Ovary (tissue), 3 donors: Measurements from ENCODE around the gene CACNA2D3.

Experiments
- EP300 ChIP-seq: sonication (generic); formaldehyde crosslinking; IDR thresholded peaks from one replicate; pipeline ENCODE4 v1.6.1; 2017; ENCODE audit warnings: antibody characterized with exemption
- POLR2A ChIP-seq: fragments of 450-650 bp; IDR thresholded peaks from one replicate; pipeline ENCODE4 v1.6.1; 2017; ENCODE audit warnings: antibody characterized with exemption, mild to moderate bottlenecking, moderate library complexity
- TF ChIP-seq, protein P1 (sequence below), 3 donors: fragments of 450-650 bp in 2 of 3; fragments of 200-600 bp in 1 of 3; IDR thresholded peaks; one replicate each; pipeline versions ENCODE4 v1.5.1 to v1.8.0; 2016 to 2022; ENCODE audit warnings: antibody characterized with exemption in 3 of 3, mild to moderate bottlenecking in 1 of 3
- donor health status: DM: no; HTN: no; CAD: no.

DNA sequence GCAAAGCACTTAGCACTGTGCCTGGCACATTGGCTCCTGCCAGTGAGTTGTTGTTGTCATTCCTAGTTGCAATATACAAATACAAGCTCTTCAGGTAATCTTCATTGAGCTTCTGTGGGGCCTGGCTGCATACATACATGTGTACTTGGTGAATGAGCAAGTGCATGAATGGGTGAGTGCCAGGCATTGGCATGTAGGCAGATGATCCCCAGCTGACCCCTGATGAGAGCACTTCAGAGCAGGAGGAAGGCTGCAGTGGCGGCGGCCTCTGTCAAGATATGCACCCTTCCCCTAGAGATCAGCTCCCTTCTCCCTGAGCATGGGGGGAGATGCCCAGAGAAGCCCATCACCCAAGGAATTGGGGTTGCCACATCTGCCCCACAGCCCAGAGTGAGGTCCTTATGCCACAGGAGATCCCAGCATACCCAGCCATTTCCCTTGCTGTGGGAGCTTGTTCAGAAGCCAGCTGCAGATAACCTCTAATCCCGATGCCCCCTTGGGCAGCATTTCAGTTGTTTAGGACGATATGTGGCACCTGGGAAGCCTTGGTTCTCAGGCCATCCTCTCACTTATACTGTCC lies 8.8 kb downstream of the CACNA2D3 start:
- TF ChIP-seq, protein P1, sequence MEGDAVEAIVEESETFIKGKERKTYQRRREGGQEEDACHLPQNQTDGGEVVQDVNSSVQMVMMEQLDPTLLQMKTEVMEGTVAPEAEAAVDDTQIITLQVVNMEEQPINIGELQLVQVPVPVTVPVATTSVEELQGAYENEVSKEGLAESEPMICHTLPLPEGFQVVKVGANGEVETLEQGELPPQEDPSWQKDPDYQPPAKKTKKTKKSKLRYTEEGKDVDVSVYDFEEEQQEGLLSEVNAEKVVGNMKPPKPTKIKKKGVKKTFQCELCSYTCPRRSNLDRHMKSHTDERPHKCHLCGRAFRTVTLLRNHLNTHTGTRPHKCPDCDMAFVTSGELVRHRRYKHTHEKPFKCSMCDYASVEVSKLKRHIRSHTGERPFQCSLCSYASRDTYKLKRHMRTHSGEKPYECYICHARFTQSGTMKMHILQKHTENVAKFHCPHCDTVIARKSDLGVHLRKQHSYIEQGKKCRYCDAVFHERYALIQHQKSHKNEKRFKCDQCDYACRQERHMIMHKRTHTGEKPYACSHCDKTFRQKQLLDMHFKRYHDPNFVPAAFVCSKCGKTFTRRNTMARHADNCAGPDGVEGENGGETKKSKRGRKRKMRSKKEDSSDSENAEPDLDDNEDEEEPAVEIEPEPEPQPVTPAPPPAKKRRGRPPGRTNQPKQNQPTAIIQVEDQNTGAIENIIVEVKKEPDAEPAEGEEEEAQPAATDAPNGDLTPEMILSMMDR (IDR thresholded peaks at IDR 0.05): no peak
- TF ChIP-seq POLR2A (no peak), EP300 (no peak)
